ENCODE results near the gene OR3A2.
A peak's percentile ranks its signal among the peaks of the same experiment; 100 is the strongest.
"Not testable (repeated sequence)": the region's sequence is repeated elsewhere in the genome, so short reads cannot be mapped to it uniquely, and the experiment has no call there.

The OR3A2 gene

DNA sequence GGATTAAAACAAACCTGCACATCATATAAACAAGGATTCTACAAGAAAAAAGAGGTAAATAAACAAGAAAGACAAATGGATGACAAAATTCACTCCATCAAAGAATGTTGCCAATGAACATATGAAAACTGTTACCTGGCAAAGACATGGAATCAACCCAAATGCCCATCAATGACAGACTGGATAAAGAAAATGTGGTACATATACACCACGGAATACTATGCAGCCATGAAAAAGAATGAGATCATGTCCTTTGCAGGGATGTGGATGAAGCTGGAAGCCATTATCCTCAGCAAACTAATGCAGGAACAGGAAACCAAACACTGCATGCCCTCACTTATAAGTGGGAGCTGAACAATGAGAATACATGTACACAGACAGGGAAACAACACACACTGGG, 92.6 kb downstream of the OR3A2 start:
- not testable (repeated sequence) for DNase-seq

- DNase-seq: no peak
These were observed 103.2 kb downstream of the OR3A2 start for GRCh38 chr17:3282901-3283300.

DNA sequence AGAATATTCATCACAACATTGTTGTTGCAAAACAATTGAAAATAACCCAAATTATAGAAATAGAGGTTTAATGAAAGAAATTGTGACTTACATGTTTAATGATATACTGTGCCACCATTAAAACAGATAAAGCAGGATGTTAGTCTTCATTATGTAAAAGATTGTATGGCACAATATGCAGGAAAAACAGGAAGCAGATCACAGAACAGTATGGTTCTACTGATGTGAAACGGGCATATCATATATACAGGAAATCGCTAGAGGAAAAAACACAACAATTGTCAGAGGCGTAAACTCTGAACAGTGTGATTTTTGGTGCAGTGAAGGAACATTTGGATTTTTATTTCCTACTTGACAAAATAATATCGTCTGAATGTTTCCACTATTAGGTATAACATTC, 110.0 kb downstream of the OR3A2 start:
- DNase-seq: no peak

GRCh38 chr17:3271072-3271848, 114.8 kb downstream of the OR3A2 start:
- no peak for DNase-seq

GRCh38 chr17:3260600-3260999, 125.5 kb downstream of the OR3A2 start:
- no peak for DNase-seq

DNA sequence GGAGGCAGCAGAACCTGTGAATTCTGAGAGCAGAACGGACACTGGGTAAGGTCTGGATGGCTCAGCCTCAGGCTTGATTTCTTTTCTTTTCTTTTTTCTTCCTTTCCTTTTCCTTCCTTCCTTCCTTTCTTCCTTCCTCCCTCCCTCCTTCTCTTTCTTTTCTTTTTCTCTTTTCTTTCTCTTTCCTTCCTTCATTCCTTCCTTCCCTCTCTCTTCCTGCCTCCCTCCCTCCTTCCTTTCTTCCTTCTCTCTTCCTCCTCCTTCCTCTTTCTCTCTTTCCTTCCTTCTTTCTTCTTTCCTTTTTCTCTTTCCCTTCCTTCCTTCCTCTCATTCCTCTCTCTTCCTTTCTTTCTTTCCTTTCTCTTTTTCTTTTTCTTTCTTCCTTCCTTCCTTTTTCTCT, 125.9 kb downstream of the OR3A2 start:
- DNase-seq: no peak

DNA sequence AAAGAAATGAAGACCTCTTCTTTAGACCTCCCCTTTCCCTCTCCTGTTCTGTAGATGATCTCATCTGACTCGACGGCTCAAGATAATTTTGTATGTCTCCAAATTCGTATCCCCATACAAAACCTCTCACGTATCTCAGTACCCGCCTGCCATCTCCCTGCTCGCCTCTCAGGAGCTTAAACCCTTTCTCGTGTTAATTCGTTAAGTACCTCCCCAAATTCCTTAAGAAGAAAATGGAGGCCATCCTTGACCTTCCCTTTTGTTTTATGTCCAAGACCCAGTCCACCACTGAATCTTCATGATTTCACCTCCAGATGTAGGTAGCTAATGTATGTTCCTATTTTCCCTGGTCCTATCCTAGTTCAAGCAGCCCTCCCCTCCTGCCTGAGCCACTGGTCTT, 129.5 kb downstream of the OR3A2 start:
- DNase-seq: no peak

GRCh38 chr17:3249013-3249412, 137.1 kb downstream of the OR3A2 start:
- DNase-seq: not testable (repeated sequence)

GRCh38 chr17:3244841-3245240, 141.3 kb downstream of the OR3A2 start:
- DNase-seq: not testable (repeated sequence)

GRCh38 chr17:3241044-3241443, 145.1 kb downstream of the OR3A2 start:
- not testable (repeated sequence) for DNase-seq

- DNase-seq: peak in 1 of 58 donors; percentile 7
These were observed 147.4 kb downstream of the OR3A2 start for GRCh38 chr17:3238685-3239084.

DNA sequence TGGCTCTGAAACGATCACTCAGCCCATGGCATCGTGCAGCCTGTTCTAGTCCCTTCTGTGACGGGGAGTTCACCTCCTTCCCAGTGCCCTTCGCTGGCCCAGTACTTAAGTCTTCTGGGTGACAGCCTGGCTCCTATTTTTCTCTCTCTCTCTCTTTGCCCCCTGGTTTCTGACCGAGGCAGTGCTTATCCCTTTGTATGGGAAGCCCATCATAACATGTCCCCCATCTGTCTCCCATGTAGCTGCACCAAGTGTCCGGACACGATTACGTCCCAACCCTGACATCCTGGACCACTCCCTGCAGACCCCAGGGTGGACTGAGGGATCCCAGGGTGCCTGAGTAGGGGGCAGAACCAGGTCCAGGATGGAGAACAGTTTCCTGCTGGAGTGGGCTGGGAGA, 153.8 kb downstream of the OR3A2 start:
- not testable (repeated sequence) for DNase-seq
